Duodenal mucosa (tissue), 2 donors: ENCODE results near the gene SNX8.
A peak's percentile ranks its signal among the peaks of the same experiment; 100 is the strongest.

Experiments used
- H3K27ac ChIP-seq: one replicate; pipeline ENCODE4 v1.7.0; 2013; ENCODE audit warnings: low read depth, low read length
- H3K27me3 ChIP-seq, 2 donors: one replicate each; pipeline ENCODE4 v1.7.0; 2013; ENCODE audit warnings: low read length in 2 of 2, control low read depth in 1 of 2; ENCODE audit not compliant: insufficient read depth in 2 of 2, control insufficient read depth in 1 of 2
- H3K36me3 ChIP-seq, 2 donors: one replicate each; pipeline ENCODE4 v1.7.0; 2013; ENCODE audit warnings: low read length in 2 of 2, control low read depth in 1 of 2; ENCODE audit not compliant: insufficient read depth in 2 of 2, control insufficient read depth in 1 of 2
- H3K4me1 ChIP-seq, 2 donors: one replicate each; pipeline ENCODE4 v1.7.0; 2013; ENCODE audit warnings: low read length in 2 of 2, control low read depth in 1 of 2; ENCODE audit not compliant: insufficient read depth in 2 of 2, control insufficient read depth in 1 of 2
- H3K4me3 ChIP-seq, 2 donors: one replicate each; pipeline ENCODE4 v1.7.0; 2013; ENCODE audit warnings: low read length in 2 of 2, low read depth in 1 of 2
- H3K9ac ChIP-seq, 2 donors: one replicate each; pipeline ENCODE4 v1.7.0; 2013; ENCODE audit warnings: low read length in 2 of 2, low read depth in 1 of 2
- H3K9me3 ChIP-seq, 2 donors: one replicate each; pipeline ENCODE4 v1.7.0; 2013; ENCODE audit warnings: low read length in 2 of 2, control low read depth in 1 of 2; ENCODE audit not compliant: control insufficient read depth in 1 of 2

SNX8 gene

DNA sequence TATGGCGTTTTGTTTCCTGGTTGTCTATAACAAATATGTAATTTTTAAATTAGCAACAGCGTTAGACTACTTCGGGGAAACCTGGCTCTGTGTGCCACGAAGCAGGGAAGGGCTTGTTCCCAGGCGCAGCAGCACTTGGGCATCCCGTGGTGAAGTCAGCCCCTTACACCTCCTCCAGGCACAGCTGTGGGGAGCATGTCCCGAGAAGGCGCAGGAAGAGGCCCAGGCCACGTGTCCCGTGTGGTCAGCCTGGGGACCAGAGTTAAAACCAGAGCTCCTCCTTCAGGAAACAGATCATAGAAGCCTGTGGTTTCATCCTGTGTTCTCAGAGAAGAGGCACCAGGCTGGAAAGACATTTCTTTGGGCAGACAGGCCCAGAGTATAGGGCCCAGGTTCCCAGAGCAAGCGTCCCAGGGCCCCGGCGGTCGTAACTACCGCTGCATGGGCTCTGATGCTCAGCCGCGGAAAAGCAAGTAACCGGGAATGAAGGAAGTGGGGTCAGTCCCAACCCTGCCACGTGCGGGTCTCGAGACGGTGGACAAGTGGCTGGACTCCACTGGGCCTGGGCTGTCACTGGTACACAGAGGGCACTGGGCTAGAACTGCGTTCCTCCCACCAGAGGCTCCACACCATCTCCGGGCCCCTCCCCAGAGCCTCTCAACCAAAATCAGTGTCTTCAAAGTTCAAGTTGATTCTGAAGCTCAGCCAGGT, 65.1 kb downstream of the SNX8 start:
- H3K4me3 ChIP-seq, result no peak overlapping the region
- peaks cover 5 to 10% of the 10 kb centered on the region in 2 donors for H3K36me3 ChIP-seq
- H3K4me1 ChIP-seq, result peaks cover 8 to 19% of the 10 kb centered on the region in 2 donors
- H3K27ac ChIP-seq, result no peak overlapping the region
- H3K9ac ChIP-seq, result no peak overlapping the region
- H3K27me3 ChIP-seq, result no peaks in the 10 kb centered on the region
- no peaks in the 10 kb centered on the region for H3K9me3 ChIP-seq

DNA sequence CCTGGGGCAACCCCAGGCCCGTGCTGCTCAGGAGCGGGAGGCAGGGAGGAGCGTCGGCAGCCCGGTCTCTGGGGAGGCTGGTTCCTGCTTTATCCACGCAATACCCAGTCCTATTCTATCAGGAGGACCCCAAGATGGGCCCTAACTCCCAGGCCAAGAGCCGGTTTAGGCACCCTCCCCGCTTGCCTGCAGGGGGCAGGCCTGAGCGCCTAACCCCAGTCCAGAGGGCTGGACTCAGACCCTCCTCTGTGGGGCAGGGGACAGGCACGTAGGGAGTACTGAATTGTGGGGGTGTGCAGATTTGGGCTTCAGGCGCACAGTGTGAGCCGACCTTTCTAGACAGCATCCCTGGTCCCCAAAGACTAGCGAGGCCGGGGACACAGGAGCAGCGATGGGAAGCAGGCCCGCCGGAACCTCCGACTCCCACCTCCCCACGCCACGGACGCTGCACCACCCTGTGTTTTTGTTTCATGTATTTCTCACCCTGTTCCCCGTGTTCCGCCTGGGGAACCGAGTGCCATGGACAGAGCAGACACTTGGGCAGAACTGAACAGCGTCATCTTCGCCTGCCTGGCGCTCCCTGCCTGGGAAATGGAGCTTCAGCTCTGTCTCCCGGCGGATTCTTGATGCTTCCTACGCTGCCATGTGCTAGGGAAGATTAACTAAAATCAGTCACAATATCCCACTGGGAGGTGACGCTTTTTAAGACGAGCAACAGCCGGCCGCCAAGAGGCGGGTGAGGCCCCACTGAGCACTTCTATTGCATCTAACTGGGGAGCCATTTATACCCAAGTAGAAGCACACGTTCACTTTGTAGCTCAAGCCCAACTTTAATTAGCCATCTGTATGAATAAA, 66.9 kb downstream of the SNX8 start:
- H3K27ac ChIP-seq, result no peak overlapping the region
- no peak overlapping the region for H3K4me3 ChIP-seq
- H3K9me3 ChIP-seq, result no peaks in the 10 kb centered on the region
- H3K9ac ChIP-seq, result no peak overlapping the region
- no peaks in the 10 kb centered on the region for H3K27me3 ChIP-seq
- H3K4me1 ChIP-seq, result peaks cover 14 to 27% of the 10 kb centered on the region in 2 donors
- H3K36me3 ChIP-seq, result peaks cover 0 to 5% of the 10 kb centered on the region in 2 donors

DNA sequence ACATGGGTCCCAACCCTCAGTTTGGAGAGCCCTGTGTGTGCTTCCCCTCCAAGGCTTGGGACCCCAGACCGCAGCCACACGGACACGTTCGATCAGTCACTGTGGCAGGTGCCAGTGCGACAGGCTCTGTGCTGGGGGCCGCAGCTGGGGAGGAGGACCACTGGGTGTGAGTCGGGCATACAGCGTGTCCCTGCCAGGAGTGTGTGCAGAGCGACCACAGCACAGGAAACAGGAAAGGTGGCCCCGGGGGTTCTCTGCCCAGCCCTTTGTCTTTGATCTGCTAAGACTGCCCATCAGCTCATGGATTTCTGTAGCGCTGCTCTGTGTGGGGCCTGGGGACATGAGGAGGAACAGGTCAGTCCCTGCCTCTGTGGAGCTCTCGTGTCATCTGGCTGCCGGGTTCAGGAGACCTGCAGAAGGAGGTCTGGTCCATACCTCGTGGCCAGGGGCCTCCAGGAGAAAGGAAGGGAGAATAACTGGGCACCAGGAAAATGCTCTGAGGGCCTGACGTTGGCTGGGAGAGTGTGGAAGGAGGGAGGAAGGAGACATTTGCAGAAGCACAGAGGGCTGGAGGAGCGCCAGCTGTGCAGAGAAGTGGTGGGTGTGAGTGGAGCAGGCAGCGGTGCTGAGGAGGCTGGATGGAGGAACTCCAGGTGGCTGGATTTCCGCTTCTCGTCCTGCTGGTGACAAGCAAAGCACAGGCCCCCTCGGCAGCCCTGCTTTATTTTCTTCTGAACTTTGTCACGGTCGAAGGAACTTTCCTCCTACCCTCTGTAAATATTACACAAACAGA, 68.2 kb downstream of the SNX8 start:
- Histone ChIP-seq H3K36me3 (no peaks in the 10 kb centered on the region), H3K4me3 (no peak overlapping the region), H3K9me3 (no peaks in the 10 kb centered on the region), H3K4me1 (peaks cover 14 to 31% of the 10 kb centered on the region in 2 donors), H3K27ac (no peak overlapping the region), H3K9ac (no peak overlapping the region), H3K27me3 (no peaks in the 10 kb centered on the region)

DNA sequence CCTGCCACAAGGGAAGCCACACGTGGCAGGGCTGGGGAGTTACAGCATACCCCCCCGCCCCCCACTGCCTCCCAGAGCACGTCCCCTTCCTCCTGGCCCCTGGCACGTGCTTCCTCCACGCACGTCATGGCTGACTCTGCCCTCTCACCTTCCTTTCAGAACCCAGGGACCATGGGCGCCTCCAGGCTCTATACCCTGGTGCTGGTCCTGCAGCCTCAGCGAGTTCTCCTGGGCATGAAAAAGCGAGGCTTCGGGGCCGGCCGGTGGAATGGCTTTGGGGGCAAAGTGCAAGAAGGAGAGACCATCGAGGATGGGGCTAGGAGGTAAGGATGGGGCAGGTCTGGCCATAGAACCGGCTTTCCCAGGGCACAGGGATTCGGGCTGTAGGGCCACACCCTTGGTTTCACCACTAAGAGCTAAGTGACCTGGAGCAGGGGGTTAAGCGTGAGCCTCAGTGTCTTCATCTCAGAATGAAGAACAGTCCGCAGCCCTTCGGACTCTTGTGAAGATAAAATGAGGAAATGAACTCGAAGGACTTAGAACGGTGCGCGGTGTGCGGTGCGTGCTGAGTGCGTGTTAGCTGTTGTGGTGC, 69.7 kb downstream of the SNX8 start:
- Histone ChIP-seq H3K36me3 (peaks cover 0 to 4% of the 10 kb centered on the region in 2 donors), H3K9me3 (no peaks in the 10 kb centered on the region), H3K27me3 (no peaks in the 10 kb centered on the region), H3K4me3 (no peak overlapping the region), H3K9ac (no peak overlapping the region), H3K27ac (no peak overlapping the region), H3K4me1 (peaks cover 11 to 34% of the 10 kb centered on the region in 2 donors)

DNA sequence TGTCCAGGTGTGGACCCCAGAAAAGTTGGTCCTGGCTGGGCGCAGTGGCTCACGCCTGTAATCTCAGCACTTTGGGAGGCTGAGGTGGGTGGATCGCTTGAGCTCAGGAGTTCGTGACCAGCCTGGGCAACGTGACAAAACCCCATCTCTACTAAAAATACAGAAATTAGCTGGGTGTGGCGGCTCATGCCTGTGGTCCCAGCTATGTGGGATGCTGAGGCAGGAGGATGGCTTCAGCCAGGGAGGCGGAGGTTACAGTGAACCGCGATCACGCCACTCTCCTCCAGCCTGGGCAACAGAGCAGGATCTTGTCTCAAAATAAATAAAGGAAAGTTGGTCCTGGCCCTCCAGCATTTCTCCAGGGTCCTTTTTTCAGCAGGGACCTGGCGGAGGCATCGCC, 70.8 kb downstream of the SNX8 start:
- Histone ChIP-seq H3K27ac (no peak overlapping the region), H3K9me3 (no peaks in the 10 kb centered on the region), H3K27me3 (no peaks in the 10 kb centered on the region), H3K4me3 (peak overlapping the region in 1 of 2 donors; percentile 88), H3K36me3 (peaks cover 0 to 12% of the 10 kb centered on the region in 2 donors), H3K4me1 (peaks cover 7 to 24% of the 10 kb centered on the region in 2 donors), H3K9ac (no peak overlapping the region)

DNA sequence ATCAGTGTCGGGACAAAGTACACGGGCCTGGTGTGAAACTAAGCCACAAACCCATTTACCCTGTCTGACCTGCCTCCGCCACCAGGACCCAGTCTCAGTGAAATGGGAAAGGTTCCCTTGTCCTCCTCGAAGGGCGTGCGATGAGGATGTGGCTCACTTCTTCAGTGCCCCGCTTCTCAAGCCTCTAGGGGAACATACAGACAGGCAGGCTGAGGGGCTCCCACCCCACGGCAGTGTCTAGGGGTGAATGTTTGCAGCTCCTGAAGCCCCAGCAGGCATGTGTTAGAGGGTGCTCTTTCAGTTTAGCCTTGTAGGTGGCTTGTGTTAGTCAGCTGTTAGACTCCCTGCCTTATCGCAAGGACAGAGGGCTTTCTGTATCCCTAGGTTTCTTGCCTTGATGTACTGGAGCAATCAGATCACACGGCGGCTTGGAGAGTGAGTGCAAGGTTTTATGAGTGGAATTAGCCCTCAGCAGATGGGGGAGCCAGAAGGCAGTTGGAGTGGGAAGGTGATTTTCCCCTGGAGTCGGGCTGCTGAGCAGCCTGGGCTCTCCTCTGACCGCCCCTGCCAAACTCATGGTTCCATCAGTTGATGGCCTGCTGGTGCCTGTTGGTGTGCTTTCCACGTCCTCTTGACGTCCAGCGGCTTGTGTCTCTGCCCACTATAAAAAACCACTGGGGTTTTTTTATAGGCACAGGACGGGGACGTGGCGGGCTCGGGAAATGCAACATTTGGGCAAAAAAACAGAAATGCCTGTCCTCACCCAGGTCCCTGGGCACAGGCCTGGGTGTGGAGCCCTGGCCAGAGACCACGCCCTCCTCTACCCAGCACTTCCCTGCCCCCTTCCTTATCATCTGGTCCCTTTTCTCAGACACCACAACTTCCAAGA, 71.5 kb downstream of the SNX8 start:
- Histone ChIP-seq H3K9me3 (no peaks in the 10 kb centered on the region), H3K36me3 (peaks cover 4 to 19% of the 10 kb centered on the region in 2 donors), H3K27me3 (no peaks in the 10 kb centered on the region), H3K4me1 (peaks cover 7 to 27% of the 10 kb centered on the region in 2 donors), H3K4me3 (peak overlapping the region; percentile 88 to 90), H3K27ac (no peak overlapping the region), H3K9ac (peak overlapping the region; percentile 65 to 69)

DNA sequence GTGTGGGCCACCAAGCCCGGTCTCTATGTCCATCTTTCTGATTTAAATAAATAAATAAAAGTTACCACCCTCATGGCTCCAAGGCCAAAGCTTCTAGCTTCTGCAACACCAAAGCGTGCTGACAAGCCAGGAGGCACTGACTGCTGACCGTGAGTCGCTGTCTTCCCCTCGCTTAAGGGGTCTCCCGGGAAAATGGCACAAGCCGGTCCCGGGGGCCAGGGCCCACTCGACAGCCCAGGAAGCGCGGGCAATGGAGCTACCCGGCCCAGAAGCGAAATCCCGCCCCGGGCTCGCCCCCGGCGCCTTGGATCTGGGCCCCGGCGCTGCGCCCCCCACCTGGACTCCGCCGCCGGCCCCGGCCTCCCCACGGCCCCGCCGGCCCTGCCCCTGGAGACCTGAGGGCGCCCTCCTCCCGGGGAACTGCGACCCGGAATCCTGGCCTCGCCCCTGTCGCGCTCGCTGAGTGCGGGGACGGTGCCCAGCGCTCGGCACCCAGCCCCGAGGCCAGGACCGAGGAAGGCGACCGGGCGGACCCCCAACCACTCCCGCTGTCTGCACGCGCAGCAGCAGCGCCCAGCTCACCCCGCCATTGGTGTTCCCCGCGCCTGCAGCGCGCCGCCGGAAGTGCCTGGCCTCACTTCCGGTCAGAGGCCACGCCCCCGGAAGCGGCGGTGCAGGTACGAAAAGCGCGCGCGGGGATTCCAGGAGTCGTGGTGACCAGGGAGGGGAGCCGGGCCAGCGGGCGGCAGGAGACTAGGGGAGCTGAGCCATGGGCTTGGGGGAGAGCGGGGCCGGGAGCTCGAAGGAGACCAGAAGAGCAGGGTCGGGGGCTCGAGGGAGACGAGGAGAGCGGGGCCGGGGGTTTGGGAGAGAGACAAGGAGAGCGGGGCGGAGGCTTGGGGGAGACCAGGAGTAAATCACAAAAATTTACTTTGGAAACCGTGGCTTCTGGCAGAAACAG, 72.4 kb downstream of the SNX8 start, which contains the start of the genes MRM2 and NUDT1:
Gene MRM2 (minus strand): TSS at position 626 of the 961 bp plus-strand sequence. CDS start 36 bp downstream, at position 590.
Gene NUDT1 (plus strand): TSS at position 647 of the 961 bp plus-strand sequence. CDS start 2,349 bp downstream, outside the sequence.
- peak within 1 kb of the TSS; percentile 88 to 90 for H3K4me3 ChIP-seq
- H3K9me3 ChIP-seq, result no peaks in the 10 kb centered on the region
- peaks cover 5 to 26% of the 10 kb centered on the region in 2 donors for H3K36me3 ChIP-seq
- H3K27me3 ChIP-seq, result no peaks in the 10 kb centered on the region
- peak within 1 kb of the TSS; percentile 65 to 69 for H3K9ac ChIP-seq
- H3K27ac ChIP-seq, result peak within 1 kb of the TSS; percentile 61
- H3K4me1 ChIP-seq, result peaks cover 7 to 27% of the 10 kb centered on the region in 2 donors

DNA sequence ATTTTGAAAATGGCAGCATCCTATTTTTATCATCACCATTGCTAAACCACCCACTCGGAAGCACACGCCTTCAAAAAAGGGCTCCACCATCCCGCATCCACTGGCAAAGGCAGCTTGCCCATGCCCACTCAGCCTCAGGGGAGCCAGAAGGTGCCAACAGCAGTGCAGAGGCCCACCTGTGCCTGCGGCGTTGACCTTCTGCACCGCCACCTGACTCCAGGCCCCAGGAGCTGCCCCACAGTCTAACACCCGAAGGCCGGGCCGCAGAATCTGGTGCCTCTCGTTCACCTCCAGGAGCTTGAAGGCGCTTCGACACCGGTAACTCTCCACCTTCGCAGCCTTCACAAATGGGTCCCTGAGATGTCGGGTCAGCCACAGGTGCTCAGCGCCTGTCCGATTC, 75.0 kb downstream of the SNX8 start:
- Histone ChIP-seq H3K4me3 (no peak overlapping the region), H3K27ac (no peak overlapping the region), H3K4me1 (peaks cover 7 to 23% of the 10 kb centered on the region in 2 donors), H3K27me3 (no peaks in the 10 kb centered on the region), H3K36me3 (peaks cover 14 to 42% of the 10 kb centered on the region in 2 donors), H3K9me3 (no peaks in the 10 kb centered on the region), H3K9ac (no peak overlapping the region)
